Measurements from ENCODE around the gene THBS2. TPM values are rescaled to one million over a fixed set of nuclear protein-coding genes. Genes with fewer than 3 reads are reported as not detected.

Gene THBS2
- total RNA-seq, 2 donors from 2014 or later: 0.93 to 0.99 TPM

- DNase-seq: no peak
- no peak overlapping the region for H3K4me3 ChIP-seq (ENCODE audit: low read length)
- no peak for TF ChIP-seq CTCF (conservative IDR thresholded peaks at IDR 0.05)
- peaks cover 8% of the 10 kb centered on the region for H3K27me3 ChIP-seq (ENCODE audit: control insufficient read depth, insufficient read depth, low read length, poor library complexity, severe bottlenecking)
- no peak overlapping the region for H3K9ac ChIP-seq (ENCODE audit: extremely low read depth, low read length, poor library complexity, severe bottlenecking)
- no peak overlapping the region for H3K4me3 Mint-ChIP-seq
- no peaks in the 10 kb centered on the region for H3K9me3 ChIP-seq (ENCODE audit: control insufficient read depth, low read length)
- H3K27me3 Mint-ChIP-seq (ENCODE audit: insufficient read depth): peaks cover 16% of the 10 kb centered on the region
- H3K27ac ChIP-seq (ENCODE audit: low read depth, low read length): no peak overlapping the region
- H3K36me3 Mint-ChIP-seq (ENCODE audit: low read depth): peaks cover 8% of the 10 kb centered on the region
- no peaks in the 10 kb centered on the region for H3K36me3 ChIP-seq (ENCODE audit: control insufficient read depth, insufficient read depth, low read length)
- H3K9me3 Mint-ChIP-seq: peaks cover 9% of the 10 kb centered on the region
- 92 to 100% methylated on average over 3 to 4 of the region's 4 CpGs for WGBS, 2 experiments (ENCODE audit: insufficient coverage in 1 of 2, insufficient read length in 1 of 2)
- H3K4me1 ChIP-seq (ENCODE audit: control insufficient read depth, insufficient read depth, low read length): peaks cover 3% of the 10 kb centered on the region
- H3K27ac Mint-ChIP-seq: no peak overlapping the region
- H3K4me1 Mint-ChIP-seq: peaks cover 4% of the 10 kb centered on the region
Observed at GRCh38 chr6:169247419-169247818, 6.2 kb downstream of the THBS2 start.

- no peaks in the 10 kb centered on the region for H3K4me1 ChIP-seq (ENCODE audit: control insufficient read depth, insufficient read depth, low read length)
- WGBS, 2 experiments (ENCODE audit: insufficient coverage in 1 of 2, insufficient read length in 1 of 2): 85 to 86% methylated on average over 6 of the region's 6 CpGs
- DNase-seq: no peak
- H3K36me3 ChIP-seq (ENCODE audit: control insufficient read depth, insufficient read depth, low read length): no peaks in the 10 kb centered on the region
- no peak overlapping the region for H3K9ac ChIP-seq (ENCODE audit: extremely low read depth, low read length, poor library complexity, severe bottlenecking)
- no peaks in the 10 kb centered on the region for H3K4me1 Mint-ChIP-seq
- H3K27me3 Mint-ChIP-seq (ENCODE audit: insufficient read depth): peaks cover 6% of the 10 kb centered on the region
- no peaks in the 10 kb centered on the region for H3K9me3 ChIP-seq (ENCODE audit: control insufficient read depth, low read length)
- H3K36me3 Mint-ChIP-seq (ENCODE audit: low read depth): peaks cover 8% of the 10 kb centered on the region
- H3K27ac ChIP-seq (ENCODE audit: low read depth, low read length): no peak overlapping the region
- no peak overlapping the region for H3K4me3 ChIP-seq (ENCODE audit: low read length)
- no peaks in the 10 kb centered on the region for H3K27me3 ChIP-seq (ENCODE audit: control insufficient read depth, insufficient read depth, low read length, poor library complexity, severe bottlenecking)
- no peak for TF ChIP-seq CTCF (conservative IDR thresholded peaks at IDR 0.05)
- peaks cover 9% of the 10 kb centered on the region for H3K9me3 Mint-ChIP-seq
- H3K27ac Mint-ChIP-seq: no peak overlapping the region
- no peak overlapping the region for H3K4me3 Mint-ChIP-seq
Observed at GRCh38 chr6:169246445-169246844, 7.2 kb downstream of the THBS2 start.

- peaks cover 8% of the 10 kb centered on the region for H3K36me3 Mint-ChIP-seq (ENCODE audit: low read depth)
- Histone ChIP-seq H3K27ac (ENCODE audit: low read depth, low read length) (no peak overlapping the region), H3K36me3 (ENCODE audit: control insufficient read depth, insufficient read depth, low read length) (no peaks in the 10 kb centered on the region), H3K9ac (ENCODE audit: extremely low read depth, low read length, poor library complexity, severe bottlenecking) (no peak overlapping the region), H3K27me3 (ENCODE audit: control insufficient read depth, insufficient read depth, low read length, poor library complexity, severe bottlenecking) (no peaks in the 10 kb centered on the region), H3K4me3 (ENCODE audit: low read length) (no peak overlapping the region), H3K9me3 (ENCODE audit: control insufficient read depth, low read length) (no peaks in the 10 kb centered on the region), H3K4me1 (ENCODE audit: control insufficient read depth, insufficient read depth, low read length) (no peaks in the 10 kb centered on the region)
- H3K9me3 Mint-ChIP-seq: peaks cover 9% of the 10 kb centered on the region
- H3K27me3 Mint-ChIP-seq (ENCODE audit: insufficient read depth): no peaks in the 10 kb centered on the region
- no peaks in the 10 kb centered on the region for H3K4me1 Mint-ChIP-seq
- WGBS, 2 experiments (ENCODE audit: insufficient coverage in 1 of 2, insufficient read length in 1 of 2): 95% methylated on average over 15 of the region's 15 CpGs
- no peak overlapping the region for H3K27ac Mint-ChIP-seq
- H3K4me3 Mint-ChIP-seq: no peak overlapping the region
- TF ChIP-seq CTCF (conservative IDR thresholded peaks at IDR 0.05): no peak
- no peak for DNase-seq
Observed at GRCh38 chr6:169244684-169245383, 8.8 kb downstream of the THBS2 start.
